ENCODE results near the gene KRTAP10-11.

KRTAP10-11 gene

DNA sequence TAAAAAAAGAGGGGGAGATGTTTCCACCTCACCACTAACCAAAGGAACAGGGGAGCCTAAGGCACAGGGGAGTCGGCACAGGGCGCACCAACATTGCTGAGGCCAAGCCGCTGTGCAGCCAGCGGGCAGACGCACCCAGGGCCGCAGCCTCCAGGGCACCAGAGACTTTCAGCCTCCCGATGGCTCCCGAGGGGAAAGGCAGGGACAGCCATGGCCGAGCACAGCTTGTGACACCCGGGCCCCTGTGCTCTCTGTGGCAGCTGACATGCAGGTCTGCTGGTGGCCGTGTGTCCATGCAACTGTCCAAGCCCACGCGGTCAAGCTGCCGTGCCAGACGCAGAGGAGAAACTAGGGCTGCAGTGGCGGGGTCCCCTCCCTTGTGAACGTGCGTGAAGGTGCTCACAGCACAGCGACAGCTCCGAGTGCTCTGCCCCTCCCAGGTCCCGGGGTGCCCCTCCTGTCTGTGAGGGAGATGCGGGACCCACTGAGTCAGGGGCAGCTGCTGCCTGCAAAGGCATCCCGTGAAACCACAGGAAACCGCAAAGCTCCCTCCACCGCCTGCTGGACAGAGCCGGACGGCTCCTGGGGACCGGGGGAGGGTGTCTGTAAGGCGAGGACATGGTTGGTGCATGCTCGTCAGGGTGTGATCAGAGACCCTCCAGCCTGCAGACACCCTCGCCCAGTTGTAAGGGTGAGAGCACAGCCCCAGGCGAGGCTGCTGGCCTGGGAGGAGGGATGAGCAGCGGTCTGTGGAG is 2.5 kb downstream of the KRTAP10-11 start:
- ATAC-seq (ENCODE audit: insufficient read depth, low read depth) = no peak
- Histone ChIP-seq H3K79me2 (ENCODE audit: insufficient read depth, low read length) (no peaks in the 10 kb centered on the region), H3K36me3 (ENCODE audit: insufficient read depth, low read length) (no peaks in the 10 kb centered on the region), H3K4me3 (ENCODE audit: low read depth in 1 of 2, low read length in 2 of 2) (no peak overlapping the region), H2AFZ (ENCODE audit: low read depth, low read length) (no peak overlapping the region), H3K9ac (ENCODE audit: low read depth, low read length) (no peak overlapping the region), H3K27me3 (ENCODE audit: insufficient read depth, low read length, poor library complexity) (no peaks in the 10 kb centered on the region), H3K4me1 (ENCODE audit: insufficient read depth, low read length) (no peaks in the 10 kb centered on the region), H3K4me2 (ENCODE audit: insufficient read depth, low read length) (no peak overlapping the region), H3K9me3 (ENCODE audit: insufficient read depth, low read length, severe bottlenecking) (peaks cover 14% of the 10 kb centered on the region), H3K27ac (ENCODE audit: low read length) (no peak overlapping the region), H4K20me1 (ENCODE audit: insufficient read depth, low read length) (no peaks in the 10 kb centered on the region)
- TF ChIP-seq, protein P1, sequence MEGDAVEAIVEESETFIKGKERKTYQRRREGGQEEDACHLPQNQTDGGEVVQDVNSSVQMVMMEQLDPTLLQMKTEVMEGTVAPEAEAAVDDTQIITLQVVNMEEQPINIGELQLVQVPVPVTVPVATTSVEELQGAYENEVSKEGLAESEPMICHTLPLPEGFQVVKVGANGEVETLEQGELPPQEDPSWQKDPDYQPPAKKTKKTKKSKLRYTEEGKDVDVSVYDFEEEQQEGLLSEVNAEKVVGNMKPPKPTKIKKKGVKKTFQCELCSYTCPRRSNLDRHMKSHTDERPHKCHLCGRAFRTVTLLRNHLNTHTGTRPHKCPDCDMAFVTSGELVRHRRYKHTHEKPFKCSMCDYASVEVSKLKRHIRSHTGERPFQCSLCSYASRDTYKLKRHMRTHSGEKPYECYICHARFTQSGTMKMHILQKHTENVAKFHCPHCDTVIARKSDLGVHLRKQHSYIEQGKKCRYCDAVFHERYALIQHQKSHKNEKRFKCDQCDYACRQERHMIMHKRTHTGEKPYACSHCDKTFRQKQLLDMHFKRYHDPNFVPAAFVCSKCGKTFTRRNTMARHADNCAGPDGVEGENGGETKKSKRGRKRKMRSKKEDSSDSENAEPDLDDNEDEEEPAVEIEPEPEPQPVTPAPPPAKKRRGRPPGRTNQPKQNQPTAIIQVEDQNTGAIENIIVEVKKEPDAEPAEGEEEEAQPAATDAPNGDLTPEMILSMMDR (IDR thresholded peaks at IDR 0.05; ENCODE audit: borderline replicate concordance, extremely low read depth, low read length, poor library complexity, severe bottlenecking) = no peak
- no peak for TF ChIP-seq EZH2 (IDR thresholded peaks at IDR 0.05; ENCODE audit: borderline replicate concordance, low read depth, low read length, severe bottlenecking)
- DNase-seq = no peak

DNA sequence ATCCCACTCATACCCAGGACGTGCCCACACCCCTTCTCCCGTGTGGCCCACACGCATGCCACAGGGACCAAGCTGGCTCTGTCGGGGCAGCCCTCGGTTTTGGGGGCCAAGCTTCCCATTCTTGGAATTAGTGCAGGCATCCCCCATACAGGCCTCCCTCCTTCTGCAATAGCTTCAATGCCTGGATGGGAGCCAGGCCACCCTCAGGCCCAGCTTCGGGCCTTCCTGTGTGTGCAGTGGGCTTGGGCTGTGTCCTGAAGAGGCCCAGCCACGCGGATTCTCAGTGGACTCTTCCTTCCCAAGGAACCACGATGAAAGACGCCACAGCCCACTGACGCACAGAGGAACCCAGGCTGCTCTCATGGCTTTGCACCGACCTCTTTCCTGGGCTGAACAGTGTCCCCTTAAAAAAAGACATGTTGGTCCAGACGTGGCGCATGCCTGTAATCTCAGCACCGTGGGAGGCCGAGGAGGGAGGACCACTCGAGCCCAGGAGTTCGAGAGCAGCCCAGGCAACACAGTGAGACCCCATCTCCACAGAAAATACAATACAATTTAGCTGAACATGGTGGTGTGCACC is 3.4 kb downstream of the KRTAP10-11 start:
- no peak overlapping the region for H3K27ac ChIP-seq (ENCODE audit: low read length)
- no peak overlapping the region for H2AFZ ChIP-seq (ENCODE audit: low read depth, low read length)
- DNase-seq (no peak), ATAC-seq (ENCODE audit: insufficient read depth, low read depth) (no peak)
- H3K4me3 ChIP-seq (ENCODE audit: low read depth in 1 of 2, low read length in 2 of 2) = no peak overlapping the region
- no peaks in the 10 kb centered on the region for H3K4me1 ChIP-seq (ENCODE audit: insufficient read depth, low read length)
- no peaks in the 10 kb centered on the region for H3K79me2 ChIP-seq (ENCODE audit: insufficient read depth, low read length)
- H3K9me3 ChIP-seq (ENCODE audit: insufficient read depth, low read length, severe bottlenecking) = peaks cover 6% of the 10 kb centered on the region
- no peak overlapping the region for H3K4me2 ChIP-seq (ENCODE audit: insufficient read depth, low read length)
- H3K36me3 ChIP-seq (ENCODE audit: insufficient read depth, low read length) = no peaks in the 10 kb centered on the region
- H4K20me1 ChIP-seq (ENCODE audit: insufficient read depth, low read length) = no peaks in the 10 kb centered on the region
- H3K9ac ChIP-seq (ENCODE audit: low read depth, low read length) = no peak overlapping the region
- no peak for TF ChIP-seq EZH2 (IDR thresholded peaks at IDR 0.05; ENCODE audit: borderline replicate concordance, low read depth, low read length, severe bottlenecking)
- no peaks in the 10 kb centered on the region for H3K27me3 ChIP-seq (ENCODE audit: insufficient read depth, low read length, poor library complexity)

DNA sequence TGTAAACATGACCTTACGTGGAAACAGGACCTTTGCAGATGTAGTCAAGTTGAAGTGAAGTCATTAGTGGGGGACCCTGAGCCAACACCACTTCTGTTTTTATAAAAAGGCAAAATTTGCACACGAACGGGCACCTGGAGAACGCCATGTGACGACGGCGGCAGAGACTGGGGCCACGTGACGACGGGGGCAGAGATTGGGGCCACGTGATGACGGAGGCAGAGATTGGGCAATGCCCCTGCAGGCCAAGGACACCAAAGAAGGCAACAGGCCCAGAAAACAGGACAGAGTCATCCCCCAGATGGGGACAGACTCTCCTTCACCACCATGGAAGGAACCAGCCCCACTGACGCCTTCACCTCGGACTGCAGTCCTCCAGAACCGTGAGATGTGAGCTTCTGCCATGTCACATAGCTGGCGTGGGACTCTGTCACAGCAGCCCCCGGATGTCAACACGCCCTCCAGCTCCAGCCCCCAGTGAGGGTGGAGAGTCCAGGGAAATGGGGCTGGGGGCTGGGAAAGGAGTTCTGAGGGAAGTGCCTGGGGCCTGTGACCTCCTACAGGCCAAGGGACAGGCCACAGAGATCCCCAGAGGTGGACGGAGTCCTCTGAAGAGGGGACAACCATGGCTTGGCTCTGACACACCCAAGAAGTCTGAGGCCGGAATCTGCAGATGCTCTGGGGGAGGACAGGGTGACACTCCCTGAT is 4.2 kb downstream of the KRTAP10-11 start:
- no peaks in the 10 kb centered on the region for H3K9me3 ChIP-seq (ENCODE audit: insufficient read depth, low read length, severe bottlenecking)

More for the DNA sequence above, 4.2 kb downstream of the KRTAP10-11 start:
- no peaks in the 10 kb centered on the region for H3K79me2 ChIP-seq (ENCODE audit: insufficient read depth, low read length)
- no peak for TF ChIP-seq EZH2 (IDR thresholded peaks at IDR 0.05; ENCODE audit: borderline replicate concordance, low read depth, low read length, severe bottlenecking)
- TF ChIP-seq, protein P1 (IDR thresholded peaks at IDR 0.05; ENCODE audit: borderline replicate concordance, extremely low read depth, low read length, poor library complexity, severe bottlenecking) = no peak
- no peak overlapping the region for H3K27ac ChIP-seq (ENCODE audit: low read length)
- H3K4me1 ChIP-seq (ENCODE audit: insufficient read depth, low read length) = no peaks in the 10 kb centered on the region
- DNase-seq (no peak), ATAC-seq (ENCODE audit: insufficient read depth, low read depth) (no peak)
- no peaks in the 10 kb centered on the region for H3K36me3 ChIP-seq (ENCODE audit: insufficient read depth, low read length)
- no peak overlapping the region for H3K9ac ChIP-seq (ENCODE audit: low read depth, low read length)
- H3K27me3 ChIP-seq (ENCODE audit: insufficient read depth, low read length, poor library complexity) = no peaks in the 10 kb centered on the region
- no peak overlapping the region for H3K4me2 ChIP-seq (ENCODE audit: insufficient read depth, low read length)
- no peak overlapping the region for H2AFZ ChIP-seq (ENCODE audit: low read depth, low read length)
- H3K4me3 ChIP-seq (ENCODE audit: low read depth in 1 of 2, low read length in 2 of 2) = no peak overlapping the region
- H4K20me1 ChIP-seq (ENCODE audit: insufficient read depth, low read length) = no peaks in the 10 kb centered on the region

Measured in DND-41 (cell line).